GM19397 (cell line): ENCODE results near the gene PRAC1.

Experiments used
- ATAC-seq: cut with Tn5 transposase; IDR thresholded peaks from one replicate; pipeline ENCODE4 v1.9.1; 2021; ENCODE audit warnings: mild to moderate bottlenecking, moderate library complexity; ENCODE audit not compliant: unreplicated experiment

The PRAC1 gene

GRCh38 chr17:48747445-48748363 lies 25.4 kb upstream of the PRAC1 start:
- ATAC-seq: no peak

- ATAC-seq: no peak
Observed at GRCh38 chr17:48746916-48747444, 24.7 kb upstream of the PRAC1 start.

- ATAC-seq: no peak
Observed at GRCh38 chr17:48745381-48746275, 23.3 kb upstream of the PRAC1 start.

GRCh38 chr17:48740537-48740936 lies 18.2 kb upstream of the PRAC1 start:
- no peak for ATAC-seq

GRCh38 chr17:48738803-48739526 lies 16.6 kb upstream of the PRAC1 start:
- ATAC-seq: no peak

GRCh38 chr17:48738424-48738802 lies 16.1 kb upstream of the PRAC1 start:
- ATAC-seq: no peak

- ATAC-seq: no peak
Observed at GRCh38 chr17:48737330-48738043, 15.2 kb upstream of the PRAC1 start.

- no peak for ATAC-seq
Observed at GRCh38 chr17:48735062-48735351, 12.7 kb upstream of the PRAC1 start.

GRCh38 chr17:48734333-48735061 lies 12.2 kb upstream of the PRAC1 start:
- ATAC-seq: no peak

- ATAC-seq: no peak
Observed at GRCh38 chr17:48733632-48734328, 11.5 kb upstream of the PRAC1 start.

GRCh38 chr17:48732688-48733629 lies 10.6 kb upstream of the PRAC1 start:
- ATAC-seq: no peak

- no peak for ATAC-seq
Observed at GRCh38 chr17:48731355-48731754, 9.0 kb upstream of the PRAC1 start.

GRCh38 chr17:48730240-48730550 lies 7.9 kb upstream of the PRAC1 start:
- no peak for ATAC-seq

GRCh38 chr17:48729335-48730239 lies 7.3 kb upstream of the PRAC1 start:
- no peak for ATAC-seq

GRCh38 chr17:48728232-48729231 lies 6.2 kb upstream of the PRAC1 start, which contains the start of gene HOXB13:
HOXB13 (minus strand) TSS chr17:48728750; CDS start chr17:48728593, 157 bp downstream.
- ATAC-seq: no peak
